ENCODE measurements around the gene EFNA5.

The EFNA5 gene

DNA sequence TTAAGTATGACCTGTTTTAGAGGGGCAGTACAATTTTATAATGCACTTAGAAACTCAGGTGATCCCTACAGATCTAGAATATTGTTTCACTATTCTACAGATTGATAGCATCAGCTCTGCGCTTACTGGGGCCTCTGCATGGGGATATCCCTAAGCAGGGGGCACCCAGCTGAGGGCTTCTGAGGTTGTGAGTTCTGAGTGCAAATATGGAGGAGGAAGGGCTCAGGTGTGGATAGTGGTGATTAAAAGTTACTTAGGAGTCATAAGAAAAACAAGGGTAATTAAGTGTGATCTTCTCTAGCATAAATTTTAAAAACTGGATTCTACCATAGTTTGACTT, 274.4 kb downstream of the EFNA5 start:
- Histone ChIP-seq H3K27me3 (ENCODE audit: insufficient read depth, low read length, poor library complexity) (no peaks in the 10 kb centered on the region), H3K79me2 (ENCODE audit: control insufficient read depth, insufficient read depth, low read length) (no peaks in the 10 kb centered on the region), H2AK5ac (ENCODE audit: low read length) (no peak overlapping the region), H3K36me3 (ENCODE audit: control insufficient read depth, insufficient read depth, low read length) (no peaks in the 10 kb centered on the region), H4K5ac (ENCODE audit: low read length) (no peak overlapping the region), H3K56ac (ENCODE audit: low read length) (no peak overlapping the region), H2BK5ac (ENCODE audit: low read length) (no peak overlapping the region), H3K4me1 (ENCODE audit: control insufficient read depth, low read depth, low read length) (peaks cover 3% of the 10 kb centered on the region), H3K18ac (ENCODE audit: low read length) (no peak overlapping the region), H3K27ac (ENCODE audit: low read depth, low read length) (no peak overlapping the region), H3K23ac (ENCODE audit: low read length) (no peak overlapping the region), H3K4me2 (ENCODE audit: low read length) (no peak overlapping the region), H3K4ac (ENCODE audit: low read depth, low read length) (no peak overlapping the region), H3K79me1 (ENCODE audit: low read length) (no peaks in the 10 kb centered on the region), H3K9ac (ENCODE audit: low read length) (no peak overlapping the region), H2BK120ac (ENCODE audit: low read depth, low read length) (no peak overlapping the region), H4K8ac (ENCODE audit: low read depth, low read length) (no peak overlapping the region), H2BK15ac (replicated peaks; ENCODE audit: low read depth) (no peak overlapping the region), H3K4me3 (ENCODE audit: low read length) (no peak overlapping the region)
- no CpG with 5 or more reads among the region's 1 CpG for WGBS (ENCODE audit: extremely low coverage, insufficient coverage, low lambda C conversion rate)
- no peak for DNase-seq

DNA sequence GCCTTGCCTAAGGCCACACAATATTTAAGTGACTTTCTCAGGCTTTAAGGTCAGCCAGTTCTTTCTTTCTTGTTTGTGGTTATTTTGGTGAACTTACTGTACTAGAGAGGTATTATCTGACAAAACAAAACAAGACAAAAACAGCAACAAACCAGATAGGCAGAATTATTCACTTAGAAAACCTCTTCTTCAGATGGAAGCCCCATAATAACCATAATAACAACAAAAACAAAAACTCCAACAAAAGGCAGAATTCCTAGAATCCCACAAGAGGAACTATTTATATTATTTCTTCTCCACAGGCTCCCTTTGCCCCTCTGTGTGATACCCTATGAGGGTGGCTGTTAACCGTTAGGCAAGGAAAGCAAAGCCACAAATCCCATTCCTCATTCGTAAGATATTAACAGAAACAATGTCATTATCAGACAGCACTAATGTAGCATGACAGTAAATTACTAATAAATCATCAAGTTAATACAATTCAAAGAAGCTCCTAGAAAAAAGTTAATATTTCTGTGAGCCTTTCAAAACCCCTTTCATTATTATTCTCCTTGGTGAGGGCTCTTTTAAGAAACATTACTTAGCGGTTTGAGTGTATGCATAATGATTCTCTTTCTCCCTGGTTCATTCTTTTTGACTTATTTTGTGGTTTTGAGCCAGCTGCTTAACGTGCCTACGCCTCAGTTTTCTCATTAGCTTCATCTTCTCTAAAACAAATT, 274.9 kb downstream of the EFNA5 start:
- no peak overlapping the region for H4K5ac ChIP-seq (ENCODE audit: low read length)
- no peaks in the 10 kb centered on the region for H3K27me3 ChIP-seq (ENCODE audit: insufficient read depth, low read length, poor library complexity)
- H3K4ac ChIP-seq (ENCODE audit: low read depth, low read length) = no peak overlapping the region
- no peaks in the 10 kb centered on the region for H3K79me2 ChIP-seq (ENCODE audit: control insufficient read depth, insufficient read depth, low read length)
- no peak for DNase-seq
- H3K4me2 ChIP-seq (ENCODE audit: low read length) = no peak overlapping the region
- no peak overlapping the region for H3K9ac ChIP-seq (ENCODE audit: low read length)
- no peak overlapping the region for H2BK15ac ChIP-seq (replicated peaks; ENCODE audit: low read depth)
- H3K18ac ChIP-seq (ENCODE audit: low read length) = no peak overlapping the region
- H3K23ac ChIP-seq (ENCODE audit: low read length) = no peak overlapping the region
- peaks cover 2% of the 10 kb centered on the region for H3K79me1 ChIP-seq (ENCODE audit: low read length)
- no peak overlapping the region for H2AK5ac ChIP-seq (ENCODE audit: low read length)
- H4K8ac ChIP-seq (ENCODE audit: low read depth, low read length) = no peak overlapping the region
- no peak overlapping the region for H3K27ac ChIP-seq (ENCODE audit: low read depth, low read length)
- no peak overlapping the region for H2BK5ac ChIP-seq (ENCODE audit: low read length)
- H3K4me1 ChIP-seq (ENCODE audit: control insufficient read depth, low read depth, low read length) = peaks cover 3% of the 10 kb centered on the region
- H3K36me3 ChIP-seq (ENCODE audit: control insufficient read depth, insufficient read depth, low read length) = no peaks in the 10 kb centered on the region
- no peak overlapping the region for H3K4me3 ChIP-seq (ENCODE audit: low read length)
- H2BK120ac ChIP-seq (ENCODE audit: low read depth, low read length) = no peak overlapping the region
- WGBS (ENCODE audit: extremely low coverage, insufficient coverage, low lambda C conversion rate) = no CpG with 5 or more reads among the region's 5 CpGs
- H3K56ac ChIP-seq (ENCODE audit: low read length) = no peak overlapping the region

DNA sequence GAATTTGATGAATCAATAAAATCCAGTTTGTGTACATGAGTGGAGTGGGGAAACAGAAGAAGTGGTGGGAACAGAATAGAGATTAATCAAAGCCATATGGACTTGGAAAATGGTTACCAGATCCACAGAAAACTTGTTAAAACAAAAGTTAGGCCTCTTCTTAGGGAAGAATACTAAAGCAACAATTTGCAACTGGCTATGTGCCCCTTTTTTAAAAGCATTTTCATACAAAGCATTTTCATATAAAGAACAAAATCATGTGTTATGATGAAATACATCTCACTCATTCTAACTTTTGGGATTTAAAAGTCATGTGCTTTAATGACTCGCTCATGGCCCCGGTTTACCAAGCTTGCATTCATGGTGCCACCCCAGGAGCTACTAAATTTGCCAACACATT, 276.9 kb downstream of the EFNA5 start:
- H2BK120ac ChIP-seq (ENCODE audit: low read depth, low read length) = no peak overlapping the region
- DNase-seq = no peak
- H2AK5ac ChIP-seq (ENCODE audit: low read length) = no peak overlapping the region
- H3K36me3 ChIP-seq (ENCODE audit: control insufficient read depth, insufficient read depth, low read length) = no peaks in the 10 kb centered on the region
- no CpG with 5 or more reads among the region's 2 CpGs for WGBS (ENCODE audit: extremely low coverage, insufficient coverage, low lambda C conversion rate)
- no peak overlapping the region for H3K56ac ChIP-seq (ENCODE audit: low read length)
- H4K8ac ChIP-seq (ENCODE audit: low read depth, low read length) = no peak overlapping the region
- peaks cover 10% of the 10 kb centered on the region for H3K4me1 ChIP-seq (ENCODE audit: control insufficient read depth, low read depth, low read length)
- H3K79me1 ChIP-seq (ENCODE audit: low read length) = peaks cover 2% of the 10 kb centered on the region
- H3K4me3 ChIP-seq (ENCODE audit: low read length) = no peak overlapping the region
- no peak overlapping the region for H2BK5ac ChIP-seq (ENCODE audit: low read length)
- no peak overlapping the region for H3K4ac ChIP-seq (ENCODE audit: low read depth, low read length)
- H2BK15ac ChIP-seq (replicated peaks; ENCODE audit: low read depth) = no peak overlapping the region
- H3K79me2 ChIP-seq (ENCODE audit: control insufficient read depth, insufficient read depth, low read length) = no peaks in the 10 kb centered on the region
- no peak overlapping the region for H3K18ac ChIP-seq (ENCODE audit: low read length)
- H4K5ac ChIP-seq (ENCODE audit: low read length) = no peak overlapping the region
- H3K27ac ChIP-seq (ENCODE audit: low read depth, low read length) = no peak overlapping the region
- H3K4me2 ChIP-seq (ENCODE audit: low read length) = no peak overlapping the region
- H3K9ac ChIP-seq (ENCODE audit: low read length) = no peak overlapping the region
- H3K23ac ChIP-seq (ENCODE audit: low read length) = no peak overlapping the region
- no peaks in the 10 kb centered on the region for H3K27me3 ChIP-seq (ENCODE audit: insufficient read depth, low read length, poor library complexity)

DNA sequence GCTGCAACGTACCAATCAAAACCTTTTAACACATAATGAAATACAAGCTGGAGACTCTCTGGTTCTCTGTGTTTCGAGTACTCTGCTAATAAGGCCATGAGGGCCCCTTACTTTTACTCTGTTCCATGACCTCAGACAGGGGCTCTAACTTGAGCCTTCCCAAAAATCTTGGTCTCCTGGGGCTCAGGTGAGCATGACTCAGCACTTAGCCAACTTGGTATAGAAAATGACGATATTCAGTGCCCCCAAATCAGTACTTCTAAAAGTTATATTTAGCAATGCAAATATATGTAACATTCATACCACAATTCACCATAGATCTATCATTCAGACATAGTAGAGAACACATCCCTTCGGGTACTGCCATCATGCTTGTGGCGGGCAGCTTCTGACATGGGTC, 278.9 kb downstream of the EFNA5 start:
- Histone ChIP-seq H4K8ac (ENCODE audit: low read depth, low read length) (no peak overlapping the region), H3K4ac (ENCODE audit: low read depth, low read length) (no peak overlapping the region), H3K23ac (ENCODE audit: low read length) (no peak overlapping the region), H3K18ac (ENCODE audit: low read length) (peak overlapping the region; percentile 66), H4K5ac (ENCODE audit: low read length) (no peak overlapping the region), H3K4me2 (ENCODE audit: low read length) (no peak overlapping the region), H2BK5ac (ENCODE audit: low read length) (no peak overlapping the region), H3K27me3 (ENCODE audit: insufficient read depth, low read length, poor library complexity) (no peaks in the 10 kb centered on the region), H2BK120ac (ENCODE audit: low read depth, low read length) (no peak overlapping the region), H3K9ac (ENCODE audit: low read length) (no peak overlapping the region), H3K56ac (ENCODE audit: low read length) (no peak overlapping the region), H2AK5ac (ENCODE audit: low read length) (no peak overlapping the region), H3K79me2 (ENCODE audit: control insufficient read depth, insufficient read depth, low read length) (no peaks in the 10 kb centered on the region), H3K4me1 (ENCODE audit: control insufficient read depth, low read depth, low read length) (peaks cover 9% of the 10 kb centered on the region), H2BK15ac (replicated peaks; ENCODE audit: low read depth) (no peak overlapping the region), H3K79me1 (ENCODE audit: low read length) (peaks cover 2% of the 10 kb centered on the region), H3K36me3 (ENCODE audit: control insufficient read depth, insufficient read depth, low read length) (no peaks in the 10 kb centered on the region), H3K27ac (ENCODE audit: low read depth, low read length) (no peak overlapping the region), H3K4me3 (ENCODE audit: low read length) (no peak overlapping the region)
- no CpG with 5 or more reads among the region's 5 CpGs for WGBS (ENCODE audit: extremely low coverage, insufficient coverage, low lambda C conversion rate)
- no peak for DNase-seq

DNA sequence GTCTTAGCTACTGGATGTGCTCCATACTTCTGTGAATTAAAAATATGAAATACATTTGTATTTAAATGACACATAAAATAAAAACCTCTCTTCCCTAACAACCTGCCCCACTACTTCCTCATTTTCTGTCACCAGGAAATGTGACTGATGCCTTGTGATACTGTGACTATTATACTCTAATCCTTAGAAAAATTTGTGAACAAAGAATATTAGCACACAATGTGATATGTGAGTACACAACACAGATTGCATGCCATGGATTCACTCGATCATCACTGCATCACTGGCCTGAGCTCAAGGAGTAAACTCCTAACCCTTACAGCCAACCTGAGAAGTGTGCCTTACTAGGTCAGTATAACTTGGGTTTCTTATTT, 281.0 kb downstream of the EFNA5 start:
- no peak overlapping the region for H3K18ac ChIP-seq (ENCODE audit: low read length)
- H3K23ac ChIP-seq (ENCODE audit: low read length) = no peak overlapping the region
- no peak overlapping the region for H2BK5ac ChIP-seq (ENCODE audit: low read length)
- H3K4me2 ChIP-seq (ENCODE audit: low read length) = no peak overlapping the region
- no peak overlapping the region for H4K8ac ChIP-seq (ENCODE audit: low read depth, low read length)
- peaks cover 2% of the 10 kb centered on the region for H3K79me1 ChIP-seq (ENCODE audit: low read length)
- no peak overlapping the region for H3K4me3 ChIP-seq (ENCODE audit: low read length)
- H3K79me2 ChIP-seq (ENCODE audit: control insufficient read depth, insufficient read depth, low read length) = no peaks in the 10 kb centered on the region
- peak; percentile 17 for DNase-seq
- no peak overlapping the region for H3K27ac ChIP-seq (ENCODE audit: low read depth, low read length)
- no peak overlapping the region for H2AK5ac ChIP-seq (ENCODE audit: low read length)
- no peaks in the 10 kb centered on the region for H3K36me3 ChIP-seq (ENCODE audit: control insufficient read depth, insufficient read depth, low read length)
- no peak overlapping the region for H3K56ac ChIP-seq (ENCODE audit: low read length)
- no peak overlapping the region for H2BK120ac ChIP-seq (ENCODE audit: low read depth, low read length)
- no peak overlapping the region for H3K9ac ChIP-seq (ENCODE audit: low read length)
- no peak overlapping the region for H4K5ac ChIP-seq (ENCODE audit: low read length)
- peaks cover 6% of the 10 kb centered on the region for H3K4me1 ChIP-seq (ENCODE audit: control insufficient read depth, low read depth, low read length)
- H3K27me3 ChIP-seq (ENCODE audit: insufficient read depth, low read length, poor library complexity) = no peaks in the 10 kb centered on the region
- WGBS (ENCODE audit: extremely low coverage, insufficient coverage, low lambda C conversion rate) = no CpG with 5 or more reads among the region's 1 CpG
- H2BK15ac ChIP-seq (replicated peaks; ENCODE audit: low read depth) = no peak overlapping the region
- no peak overlapping the region for H3K4ac ChIP-seq (ENCODE audit: low read depth, low read length)

DNA sequence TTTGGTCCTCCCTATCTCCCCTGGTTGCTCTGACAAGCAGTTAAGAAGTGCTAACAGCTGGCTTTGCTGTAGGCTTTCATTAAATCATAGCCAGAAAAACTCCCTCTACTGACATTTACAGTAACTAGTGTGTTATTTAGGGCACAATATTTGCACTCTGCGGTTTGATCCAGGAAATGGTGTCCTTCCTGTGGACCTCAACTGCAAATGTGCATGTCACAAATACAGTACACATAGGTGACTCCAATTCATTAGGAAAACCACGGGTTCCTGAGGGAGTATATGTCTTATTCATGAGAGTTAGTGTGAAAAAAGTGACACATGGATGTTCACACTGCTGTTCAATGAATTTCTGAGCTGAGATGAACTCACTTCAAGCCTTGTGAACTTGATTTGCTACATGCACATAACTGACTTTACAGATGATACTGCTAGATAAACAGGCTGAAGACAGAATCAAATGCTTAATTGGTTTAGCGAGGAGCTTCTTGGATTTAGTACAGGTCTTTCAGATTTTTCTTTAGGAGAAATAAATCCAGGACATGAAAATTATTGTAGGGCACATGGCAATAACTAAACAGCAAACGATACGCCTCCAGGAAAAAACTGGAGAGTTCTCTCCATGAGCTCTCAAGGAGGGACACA, 281.5 kb downstream of the EFNA5 start:
- Histone ChIP-seq H3K4me2 (ENCODE audit: low read length) (no peak overlapping the region), H3K4me1 (ENCODE audit: control insufficient read depth, low read depth, low read length) (peaks cover 6% of the 10 kb centered on the region), H3K23ac (ENCODE audit: low read length) (no peak overlapping the region), H3K56ac (ENCODE audit: low read length) (no peak overlapping the region), H2AK5ac (ENCODE audit: low read length) (no peak overlapping the region), H3K79me2 (ENCODE audit: control insufficient read depth, insufficient read depth, low read length) (no peaks in the 10 kb centered on the region), H4K8ac (ENCODE audit: low read depth, low read length) (no peak overlapping the region), H3K4me3 (ENCODE audit: low read length) (no peak overlapping the region), H2BK15ac (replicated peaks; ENCODE audit: low read depth) (no peak overlapping the region), H3K18ac (ENCODE audit: low read length) (no peak overlapping the region), H3K36me3 (ENCODE audit: control insufficient read depth, insufficient read depth, low read length) (no peaks in the 10 kb centered on the region), H2BK120ac (ENCODE audit: low read depth, low read length) (no peak overlapping the region), H4K5ac (ENCODE audit: low read length) (no peak overlapping the region), H3K79me1 (ENCODE audit: low read length) (peaks cover 2% of the 10 kb centered on the region), H3K27me3 (ENCODE audit: insufficient read depth, low read length, poor library complexity) (no peaks in the 10 kb centered on the region), H3K9ac (ENCODE audit: low read length) (no peak overlapping the region), H3K27ac (ENCODE audit: low read depth, low read length) (no peak overlapping the region), H2BK5ac (ENCODE audit: low read length) (peak overlapping the region; percentile 62), H3K4ac (ENCODE audit: low read depth, low read length) (no peak overlapping the region)
- no CpG with 5 or more reads among the region's 5 CpGs for WGBS (ENCODE audit: extremely low coverage, insufficient coverage, low lambda C conversion rate)
- no peak for DNase-seq

All from mesendoderm (in vitro differentiated cells).